Measurements from ENCODE around the gene KRTAP12-1.

DNA sequence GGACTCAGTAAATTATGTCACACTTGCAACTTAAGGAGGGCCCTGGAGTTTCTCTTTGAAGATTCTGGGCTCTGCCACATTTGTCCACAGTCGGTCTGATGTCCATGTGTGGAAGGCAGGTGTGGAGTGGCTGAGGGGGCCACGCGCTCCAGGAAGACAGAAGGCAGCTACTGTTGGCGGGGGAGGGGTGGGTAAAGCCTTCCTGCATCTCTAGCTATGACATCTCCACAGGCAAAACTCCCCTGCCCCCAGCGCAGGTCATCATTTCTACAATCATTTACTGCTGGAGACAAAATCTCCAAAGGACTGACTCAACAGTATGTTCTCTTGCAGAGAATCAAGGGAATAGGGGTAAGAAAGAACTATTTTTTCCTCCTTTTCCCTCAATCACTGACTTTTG is 40.8 kb upstream of the KRTAP12-1 start:
- TF ChIP-seq, protein P1, sequence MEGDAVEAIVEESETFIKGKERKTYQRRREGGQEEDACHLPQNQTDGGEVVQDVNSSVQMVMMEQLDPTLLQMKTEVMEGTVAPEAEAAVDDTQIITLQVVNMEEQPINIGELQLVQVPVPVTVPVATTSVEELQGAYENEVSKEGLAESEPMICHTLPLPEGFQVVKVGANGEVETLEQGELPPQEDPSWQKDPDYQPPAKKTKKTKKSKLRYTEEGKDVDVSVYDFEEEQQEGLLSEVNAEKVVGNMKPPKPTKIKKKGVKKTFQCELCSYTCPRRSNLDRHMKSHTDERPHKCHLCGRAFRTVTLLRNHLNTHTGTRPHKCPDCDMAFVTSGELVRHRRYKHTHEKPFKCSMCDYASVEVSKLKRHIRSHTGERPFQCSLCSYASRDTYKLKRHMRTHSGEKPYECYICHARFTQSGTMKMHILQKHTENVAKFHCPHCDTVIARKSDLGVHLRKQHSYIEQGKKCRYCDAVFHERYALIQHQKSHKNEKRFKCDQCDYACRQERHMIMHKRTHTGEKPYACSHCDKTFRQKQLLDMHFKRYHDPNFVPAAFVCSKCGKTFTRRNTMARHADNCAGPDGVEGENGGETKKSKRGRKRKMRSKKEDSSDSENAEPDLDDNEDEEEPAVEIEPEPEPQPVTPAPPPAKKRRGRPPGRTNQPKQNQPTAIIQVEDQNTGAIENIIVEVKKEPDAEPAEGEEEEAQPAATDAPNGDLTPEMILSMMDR (conservative IDR thresholded peaks at IDR 0.05; ENCODE audit: low read length), result no peak
- TF ChIP-seq EZH2phosphoT487 (IDR thresholded peaks at IDR 0.05; ENCODE audit: borderline replicate concordance), result no peak
